ENCODE data around the gene LHX4.

DNA sequence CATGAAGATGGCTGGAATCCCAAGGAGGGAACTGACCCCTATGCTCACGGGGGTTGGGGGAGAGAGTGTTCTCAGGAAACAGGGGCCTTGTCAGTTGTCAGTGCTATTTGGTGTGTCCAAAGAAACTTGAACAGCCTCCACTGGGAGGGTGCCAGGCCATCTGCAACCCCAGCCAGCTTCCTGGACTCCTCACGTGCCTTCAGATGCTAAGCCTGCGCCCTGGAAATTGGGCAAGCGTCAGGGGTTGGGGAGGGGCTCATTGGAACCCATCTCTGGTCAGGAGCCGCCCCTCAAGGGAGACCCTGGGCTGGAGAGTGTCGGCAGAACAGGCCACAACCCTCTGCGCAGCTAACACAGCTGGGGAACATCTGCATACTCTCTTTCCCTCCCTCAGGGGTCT is 13.1 kb upstream of the LHX4 start:
- TF ChIP-seq CTCF (IDR thresholded peaks at IDR 0.05; ENCODE audit: insufficient read depth, low read depth, low read length) (no peak), EZH2 (IDR thresholded peaks at IDR 0.05; ENCODE audit: insufficient read depth, low read length) (no peak)

All from astrocyte (in vitro differentiated cells and primary cell).